ENCODE measurements around the gene NEK3. TPM values are rescaled to one million over a fixed set of nuclear protein-coding genes. Genes with fewer than 3 reads are reported as not detected.
"Not testable (repeated sequence)": the region's sequence is repeated elsewhere in the genome, so short reads cannot be mapped to it uniquely, and the experiment has no call there.

The NEK3 gene
- total RNA-seq, 1 experiment from 2014 or later = 12.0 TPM

GRCh38 chr13:52164989-52165388 is 5.6 kb upstream of the NEK3 start:
- TF ChIP-seq REST (IDR thresholded peaks at IDR 0.05; ENCODE audit: insufficient read depth in 1 of 2, low read depth in 2 of 2, low read length in 1 of 2) = no peak
- no peak for TF ChIP-seq CTCF (IDR thresholded peaks at IDR 0.05)
- no peak for TF ChIP-seq TCF7L2 (IDR thresholded peaks at IDR 0.05; ENCODE audit: low read depth, low read length)
- no peak for TF ChIP-seq POLR2AphosphoS5 (IDR thresholded peaks at IDR 0.05; ENCODE audit: low read depth, low read length)
- no peak for TF ChIP-seq SIN3A (IDR thresholded peaks at IDR 0.05; ENCODE audit: borderline replicate concordance, insufficient read depth, low read depth, low read length)
- DNase-seq (ENCODE audit: low read depth, low spot score) (no peak), ATAC-seq (no peak)
- H3K27me3 ChIP-seq (ENCODE audit: control insufficient read depth, insufficient read depth, low read length) = no peaks in the 10 kb centered on the region
- H3K9me3 ChIP-seq (ENCODE audit: control insufficient read depth, insufficient read depth, low read depth, low read length) = no peaks in the 10 kb centered on the region
- ChIA-PET CTCF (no interaction called here), POLR2A (interaction anchor here (0.6 kb wide), 1 partner anchor 22 kb away, joined by 3 read pairs; no protein-coding TSS in a partner anchor)
- H3K4me1 ChIP-seq (ENCODE audit: control insufficient read depth, insufficient read depth, low read length) = no peaks in the 10 kb centered on the region
- H3K27ac ChIP-seq (ENCODE audit: low read length) = no peak overlapping the region
- H3K36me3 ChIP-seq (ENCODE audit: control insufficient read depth, insufficient read depth, low read length) = no peaks in the 10 kb centered on the region
- in situ Hi-C loops (cut with HindIII; ENCODE audit: low pct_unique_long_range_greater_than_20kb, low sequenced_read_pairs) (no loop called here), intact Hi-C loops (cut with micrococcal nuclease; ENCODE audit: unreplicated experiment) (no loop called here)
- H3K4me3 ChIP-seq (ENCODE audit: low read depth in 2 of 2, low read length in 2 of 2) = no peak overlapping the region
- no TSS peak for BruUV-seq (replicated peaks)

GRCh38 chr13:52163878-52164277 is 4.5 kb upstream of the NEK3 start:
- H3K27ac ChIP-seq (ENCODE audit: low read length); H3K9me3 ChIP-seq (ENCODE audit: control insufficient read depth, insufficient read depth, low read depth, low read length); CTCF ChIA-PET; intact Hi-C loops (cut with micrococcal nuclease; ENCODE audit: unreplicated experiment); in situ Hi-C loops (cut with HindIII; ENCODE audit: low pct_unique_long_range_greater_than_20kb, low sequenced_read_pairs); BruUV-seq (replicated peaks); H3K36me3 ChIP-seq (ENCODE audit: control insufficient read depth, insufficient read depth, low read length); DNase-seq (ENCODE audit: low read depth, low spot score); ATAC-seq; POLR2A ChIA-PET; H3K27me3 ChIP-seq (ENCODE audit: control insufficient read depth, insufficient read depth, low read length); H3K4me3 ChIP-seq (ENCODE audit: low read depth in 2 of 2, low read length in 2 of 2); H3K4me1 ChIP-seq (ENCODE audit: control insufficient read depth, insufficient read depth, low read length): not testable (repeated sequence)

- H3K27ac ChIP-seq (ENCODE audit: low read length) = no peak overlapping the region
- BruUV-seq (replicated peaks) = no TSS peak
- POLR2A ChIA-PET = interaction anchor here (0.6 kb wide), 2 partner anchors 234 to 250 kb away, joined by 3 read pairs; no protein-coding TSS in a partner anchor
- no peak for DNase-seq (ENCODE audit: low read depth, low spot score)
- H3K27me3 ChIP-seq (ENCODE audit: control insufficient read depth, insufficient read depth, low read length) = no peaks in the 10 kb centered on the region
- TF ChIP-seq TCF7L2 (IDR thresholded peaks at IDR 0.05; ENCODE audit: low read depth, low read length) (no peak), SIN3A (IDR thresholded peaks at IDR 0.05; ENCODE audit: borderline replicate concordance, insufficient read depth, low read depth, low read length) (no peak), POLR2AphosphoS5 (IDR thresholded peaks at IDR 0.05; ENCODE audit: low read depth, low read length) (no peak), CTCF (IDR thresholded peaks at IDR 0.05) (no peak), REST (IDR thresholded peaks at IDR 0.05; ENCODE audit: insufficient read depth in 1 of 2, low read depth in 2 of 2, low read length in 1 of 2) (no peak)
- no peak for ATAC-seq
- no peaks in the 10 kb centered on the region for H3K9me3 ChIP-seq (ENCODE audit: control insufficient read depth, insufficient read depth, low read depth, low read length)
- no peaks in the 10 kb centered on the region; the same call in 1 of the 2 replicates for H3K36me3 ChIP-seq (ENCODE audit: control insufficient read depth, insufficient read depth, low read length)
- CTCF ChIA-PET = no interaction called here
- intact Hi-C loops (cut with micrococcal nuclease; ENCODE audit: unreplicated experiment) = no loop called here
- H3K4me3 ChIP-seq (ENCODE audit: low read depth in 2 of 2, low read length in 2 of 2) = no peak overlapping the region
- H3K4me1 ChIP-seq (ENCODE audit: control insufficient read depth, insufficient read depth, low read length) = peaks cover 3% of the 10 kb centered on the region
- in situ Hi-C loops (cut with HindIII; ENCODE audit: low pct_unique_long_range_greater_than_20kb, low sequenced_read_pairs) = no loop called here
Measured at GRCh38 chr13:52162279-52163101, 3.1 kb upstream of the NEK3 start.
